Activated CD4-positive, CD25-positive, alpha-beta regulatory T cell treated with anti-CD3 and anti-CD28 coated beads, Interleukin-2, amount 50 U/mL, for 16 hours (primary cell): ENCODE results near the gene IL37.
"Not testable (repeated sequence)": the region's sequence is repeated elsewhere in the genome, so short reads cannot be mapped to it uniquely, and the experiment has no call there.

ENCODE experiments used
- DNase-seq: peaks from one replicate; pipeline ENCODE4 v3.0.0-alpha.2; 2020; ENCODE audit warnings: low read depth, low spot score

Gene IL37

DNA sequence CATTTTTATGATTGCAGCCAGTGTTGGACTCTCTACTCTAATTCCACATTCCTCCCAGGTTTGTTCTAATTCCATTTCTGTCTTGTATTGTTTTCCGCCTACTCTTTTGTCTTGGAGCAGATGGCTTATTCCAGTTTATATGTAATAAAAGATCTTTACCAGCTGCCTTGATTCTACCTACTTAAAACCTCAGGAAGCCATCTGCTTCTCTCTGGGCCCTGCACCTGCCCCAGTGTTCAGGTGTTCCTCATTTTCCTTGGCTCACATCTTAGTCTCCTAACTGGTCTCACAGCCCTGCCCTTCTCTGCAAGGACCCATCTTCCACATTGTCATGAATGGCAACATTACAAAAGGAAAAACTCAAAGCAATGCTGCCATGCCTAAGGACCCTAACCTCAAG, 21.0 kb upstream of the IL37 start:
- DNase-seq = no peak

DNA sequence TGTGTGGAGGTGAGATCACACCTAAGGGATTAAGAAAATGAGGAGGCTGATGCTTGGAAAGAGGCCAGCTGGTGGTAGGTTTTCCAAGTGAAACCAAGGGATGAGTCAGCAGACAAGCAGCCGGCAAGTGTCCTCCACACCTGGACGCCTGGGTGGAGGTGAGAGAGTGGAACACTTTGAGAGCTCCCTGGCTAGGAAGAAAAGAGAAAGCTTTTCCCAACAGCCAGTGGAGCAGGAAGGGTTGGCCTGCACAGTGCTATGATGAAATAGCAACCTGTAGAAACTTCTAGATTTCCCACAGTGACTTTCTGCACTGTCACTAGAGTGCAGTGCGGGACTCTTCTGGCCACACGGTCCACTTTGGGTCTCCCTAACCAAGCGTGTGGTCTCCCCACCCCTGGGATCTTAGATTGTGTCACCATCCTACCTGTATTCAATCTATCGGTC, 19.6 kb upstream of the IL37 start:
- no peak for DNase-seq

DNA sequence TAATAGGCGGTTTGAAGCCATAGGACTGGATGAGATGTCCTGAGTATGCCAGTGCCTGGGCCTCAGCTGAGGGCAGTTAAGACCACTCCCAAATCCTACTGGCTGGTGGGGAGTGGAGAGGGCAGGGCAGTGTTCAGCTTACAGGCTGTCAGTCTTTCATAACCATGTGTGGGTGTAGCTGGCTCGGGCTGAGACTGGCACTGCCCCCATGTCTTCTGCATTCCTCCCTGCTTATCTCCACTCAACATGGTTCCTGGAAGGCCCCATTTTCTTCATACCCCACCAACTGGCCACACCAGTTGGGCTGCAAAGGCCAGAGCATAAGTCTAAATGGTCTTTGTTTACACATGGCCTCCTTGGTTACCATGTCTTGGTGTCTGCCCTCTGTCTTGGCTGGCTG, 17.2 kb upstream of the IL37 start:
- DNase-seq = no peak

DNA sequence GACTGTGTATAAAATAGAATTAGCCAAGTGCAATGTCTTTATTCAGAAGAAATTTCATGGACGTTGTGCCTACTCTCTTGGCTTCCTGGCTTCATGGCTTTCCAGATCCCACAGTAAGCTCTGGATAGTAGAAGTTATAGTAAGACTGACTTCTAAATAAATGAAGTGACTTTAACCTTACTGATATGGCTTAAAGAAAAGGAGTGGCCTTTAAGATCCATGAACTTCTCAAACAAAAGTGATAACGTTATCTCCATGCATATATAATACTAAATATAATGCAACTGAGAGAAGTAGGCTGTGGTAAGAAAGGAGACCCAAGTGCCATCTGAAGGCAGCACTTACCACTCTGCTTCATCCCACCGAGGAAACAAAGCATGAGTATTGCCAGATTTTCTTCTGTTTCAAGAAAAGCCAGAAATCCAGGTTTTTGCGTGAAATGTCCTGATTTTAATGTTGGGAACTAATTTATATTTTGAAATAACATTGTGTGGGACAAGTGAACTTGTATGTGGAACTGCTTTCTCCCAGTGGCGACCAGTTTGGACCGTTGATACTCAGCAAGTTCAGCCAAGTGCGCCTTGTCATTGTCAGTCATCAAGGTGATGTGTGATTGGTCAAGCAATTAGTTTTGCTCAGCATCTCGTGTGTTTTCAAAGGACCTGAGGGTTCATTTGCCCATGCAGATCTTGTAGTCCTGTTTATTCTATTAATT, 13.9 kb upstream of the IL37 start:
- no peak for DNase-seq

DNA sequence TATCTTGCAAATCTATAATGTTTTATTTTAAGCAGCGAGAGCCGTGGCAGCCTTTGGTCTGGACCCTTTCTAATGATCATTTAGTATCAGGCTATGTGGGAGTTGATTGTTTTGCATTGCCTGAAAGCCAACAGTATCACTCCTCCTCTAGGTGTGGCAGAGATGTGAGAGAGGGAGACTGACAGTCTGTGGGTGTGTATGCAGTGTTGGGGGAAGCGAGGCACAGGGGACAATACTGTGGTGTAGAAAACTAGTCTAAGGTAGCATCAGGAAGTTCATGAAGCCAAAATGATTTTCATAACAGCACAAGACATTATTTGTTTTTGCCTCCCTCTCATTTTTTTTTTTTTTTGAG, 13.4 kb upstream of the IL37 start:
- no peak for DNase-seq

DNA sequence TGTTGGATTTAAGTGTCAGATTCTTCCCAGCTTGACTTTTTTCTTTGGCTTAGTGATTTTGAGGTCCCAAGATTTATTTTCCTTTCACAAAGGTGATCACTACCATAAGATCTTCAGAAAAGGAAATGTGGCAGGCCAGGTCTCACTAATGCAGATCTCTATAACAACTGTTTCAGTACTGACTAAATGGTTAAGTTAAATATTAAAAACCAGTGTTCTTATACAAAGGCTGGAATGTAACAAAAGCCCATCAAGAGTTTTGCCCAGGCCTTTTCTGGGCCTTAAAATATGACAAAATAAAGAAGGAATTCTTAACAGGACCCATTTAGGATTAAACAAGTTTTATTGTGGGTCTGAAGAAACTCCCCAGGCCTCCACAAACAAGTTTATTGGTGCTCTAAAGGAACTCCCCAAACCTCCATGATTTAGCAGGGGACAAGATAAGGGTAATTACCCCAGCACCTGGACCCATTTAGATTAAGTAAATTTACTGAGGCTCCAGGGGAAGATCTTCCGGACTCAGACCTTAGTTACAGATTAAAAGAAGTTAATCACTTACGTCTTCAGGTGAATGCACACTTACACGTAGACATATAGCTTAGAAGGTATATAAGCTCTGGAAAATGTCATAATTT, 9.4 kb upstream of the IL37 start:
- DNase-seq = not testable (repeated sequence)

DNA sequence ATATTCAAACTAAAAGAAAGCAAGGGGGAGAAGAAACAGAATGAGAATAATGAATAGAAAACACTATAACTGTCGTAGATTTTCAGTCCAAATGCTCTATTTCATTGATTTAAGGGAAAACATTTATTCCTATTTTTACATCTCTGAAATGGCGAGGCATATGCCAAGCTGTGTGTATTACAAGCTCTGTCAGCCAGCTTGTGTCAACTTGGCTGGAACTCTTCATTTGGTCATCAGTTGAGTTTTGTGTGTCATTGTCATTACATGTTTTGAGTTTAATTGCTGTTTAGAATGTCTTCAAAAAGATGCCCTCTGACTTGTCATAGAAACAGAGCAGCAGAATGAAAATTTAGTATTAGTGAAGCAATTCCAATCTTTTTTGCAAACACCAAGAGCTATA, 8.1 kb upstream of the IL37 start:
- DNase-seq = no peak

DNA sequence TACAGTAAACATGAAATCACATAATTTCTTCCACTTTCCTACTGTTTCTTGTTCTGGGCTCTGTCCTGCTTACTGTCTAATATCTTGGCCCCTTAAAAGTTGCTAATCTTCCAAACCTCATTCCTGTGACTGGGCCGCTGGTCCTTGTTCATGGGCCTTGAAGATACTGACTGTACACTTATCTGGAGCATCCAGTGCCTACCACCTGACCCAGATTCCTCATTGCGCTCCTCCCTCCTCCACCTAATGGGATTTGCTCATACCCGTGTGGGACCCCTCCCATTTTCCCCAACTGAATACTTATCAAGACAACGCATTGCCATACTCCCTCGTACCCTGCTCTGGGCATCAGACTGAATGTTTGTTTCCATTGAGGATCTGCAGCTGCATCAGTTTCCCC, 6.1 kb upstream of the IL37 start:
- no peak for DNase-seq

DNA sequence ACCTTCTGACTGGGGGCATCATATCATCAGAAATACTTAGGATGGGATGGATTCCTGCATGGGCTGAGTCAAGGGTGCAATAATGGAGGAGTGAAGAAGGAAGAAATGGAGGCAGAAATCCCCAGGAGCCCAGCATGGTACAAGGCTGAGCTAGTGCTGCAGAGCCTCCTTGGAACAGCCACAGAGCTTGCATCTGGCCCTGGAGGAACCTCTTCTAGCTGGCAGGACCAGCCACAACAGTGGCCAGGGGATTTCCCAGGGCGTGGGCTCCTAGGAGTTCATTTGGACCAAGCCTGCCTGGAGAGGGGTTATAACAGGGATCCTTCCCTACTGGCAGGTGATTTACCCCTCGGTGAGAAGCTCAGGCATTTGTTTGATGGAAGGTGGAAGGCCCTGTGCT, 4.7 kb upstream of the IL37 start:
- DNase-seq = no peak

DNA sequence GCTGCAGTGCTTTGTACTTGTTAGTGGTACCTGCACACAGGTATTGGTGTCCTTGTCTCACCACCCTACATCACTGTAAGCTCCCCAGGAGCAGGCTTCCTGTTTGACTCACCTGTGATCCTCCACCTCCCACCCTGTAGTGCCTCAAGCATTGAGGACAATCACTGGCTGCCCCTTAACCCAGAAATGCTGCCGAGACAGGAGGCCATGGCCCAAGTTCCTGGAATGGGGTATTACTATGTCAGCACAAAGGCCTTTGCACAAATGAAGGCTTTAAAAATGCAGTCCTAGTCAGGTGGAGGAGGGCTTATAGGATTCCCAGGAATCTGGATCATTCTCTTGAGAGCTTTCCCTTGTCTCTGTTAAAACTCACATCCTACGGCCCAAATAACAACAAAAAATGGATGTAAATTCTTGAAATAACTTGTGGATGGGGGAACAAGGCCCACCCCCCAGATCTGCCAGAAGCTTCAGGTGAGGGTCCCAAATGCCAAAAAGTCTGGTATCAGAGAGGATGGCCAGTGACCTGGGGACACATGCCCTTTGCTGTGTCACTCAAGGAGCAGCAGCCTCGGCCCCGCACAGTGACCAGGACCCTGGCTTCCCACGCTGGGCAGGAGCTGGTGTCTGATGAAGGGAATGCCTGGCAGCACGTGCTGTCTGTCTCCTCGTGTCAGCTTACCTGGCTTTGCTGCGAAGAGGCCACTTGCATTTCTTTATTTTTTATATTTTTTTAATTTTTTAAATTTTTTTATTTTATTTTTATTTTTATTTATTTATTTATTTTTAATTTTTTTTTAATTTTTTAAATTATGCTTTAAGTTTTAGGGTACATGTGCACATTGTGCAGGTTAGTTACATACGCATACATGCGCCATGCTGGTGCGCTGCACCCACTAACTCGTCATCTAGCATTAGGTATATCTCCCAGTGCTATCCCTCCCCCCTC, 3.7 kb upstream of the IL37 start:
- DNase-seq = no peak

DNA sequence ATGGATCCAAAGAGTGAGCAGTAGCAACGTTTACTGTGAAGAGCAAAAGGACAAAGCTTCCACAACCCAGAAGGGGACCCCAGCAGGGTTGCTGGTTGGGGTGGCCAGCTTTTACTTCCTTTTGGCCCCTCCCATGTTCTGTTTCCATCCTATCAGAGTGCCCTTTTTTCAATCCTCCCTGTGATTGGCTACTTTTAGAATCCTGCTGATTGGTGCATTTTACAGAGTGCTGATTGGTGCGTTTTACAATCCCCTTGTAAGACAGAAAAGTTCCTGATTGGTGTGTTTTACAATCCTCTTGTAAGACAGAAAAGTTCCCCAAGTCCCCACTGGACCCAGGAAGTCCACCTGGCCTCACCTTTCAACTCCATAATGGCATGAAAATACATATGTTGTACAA, 2.4 kb upstream of the IL37 start:
- DNase-seq = not testable (repeated sequence)

DNA sequence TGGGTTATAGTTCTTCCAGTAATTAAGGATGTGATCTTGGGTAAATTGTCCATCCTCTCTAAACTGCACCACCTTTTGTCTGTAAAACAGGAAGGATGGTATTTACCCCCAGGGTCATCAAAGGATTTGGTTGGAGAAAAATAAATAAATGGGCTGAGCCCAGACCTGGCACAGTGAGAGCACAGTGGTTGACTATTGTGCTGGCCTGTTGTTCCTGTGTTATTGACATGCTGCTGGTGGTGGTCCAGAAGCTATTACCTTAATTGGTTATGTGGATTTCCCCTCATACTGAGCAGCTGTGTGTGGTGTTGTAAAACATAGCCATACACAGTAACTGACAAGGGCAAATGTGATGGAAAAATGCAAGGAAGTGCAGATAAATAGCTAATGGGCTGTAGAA, 746 bp upstream of the IL37 start:
- no peak for DNase-seq

DNA sequence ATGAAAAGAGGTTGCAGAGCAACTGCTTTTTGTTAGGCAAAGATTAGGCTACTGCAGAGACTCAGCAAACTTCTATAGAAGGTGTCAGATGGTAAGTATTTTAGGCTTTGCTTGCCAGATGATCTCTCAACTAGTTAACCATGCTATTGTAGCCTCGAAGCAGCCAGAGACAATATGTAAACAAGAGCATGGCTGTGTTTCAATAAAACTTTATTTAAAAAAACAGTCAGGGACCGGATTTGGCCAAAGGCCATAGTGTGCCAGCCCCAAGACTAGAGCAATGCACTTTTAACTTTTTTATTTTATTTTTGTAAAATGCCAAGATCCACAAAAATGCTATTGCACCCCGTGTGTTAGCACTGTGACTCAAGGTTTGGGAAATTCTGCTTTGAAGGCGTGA, 1.4 kb downstream of the IL37 start:
- no peak for DNase-seq

DNA sequence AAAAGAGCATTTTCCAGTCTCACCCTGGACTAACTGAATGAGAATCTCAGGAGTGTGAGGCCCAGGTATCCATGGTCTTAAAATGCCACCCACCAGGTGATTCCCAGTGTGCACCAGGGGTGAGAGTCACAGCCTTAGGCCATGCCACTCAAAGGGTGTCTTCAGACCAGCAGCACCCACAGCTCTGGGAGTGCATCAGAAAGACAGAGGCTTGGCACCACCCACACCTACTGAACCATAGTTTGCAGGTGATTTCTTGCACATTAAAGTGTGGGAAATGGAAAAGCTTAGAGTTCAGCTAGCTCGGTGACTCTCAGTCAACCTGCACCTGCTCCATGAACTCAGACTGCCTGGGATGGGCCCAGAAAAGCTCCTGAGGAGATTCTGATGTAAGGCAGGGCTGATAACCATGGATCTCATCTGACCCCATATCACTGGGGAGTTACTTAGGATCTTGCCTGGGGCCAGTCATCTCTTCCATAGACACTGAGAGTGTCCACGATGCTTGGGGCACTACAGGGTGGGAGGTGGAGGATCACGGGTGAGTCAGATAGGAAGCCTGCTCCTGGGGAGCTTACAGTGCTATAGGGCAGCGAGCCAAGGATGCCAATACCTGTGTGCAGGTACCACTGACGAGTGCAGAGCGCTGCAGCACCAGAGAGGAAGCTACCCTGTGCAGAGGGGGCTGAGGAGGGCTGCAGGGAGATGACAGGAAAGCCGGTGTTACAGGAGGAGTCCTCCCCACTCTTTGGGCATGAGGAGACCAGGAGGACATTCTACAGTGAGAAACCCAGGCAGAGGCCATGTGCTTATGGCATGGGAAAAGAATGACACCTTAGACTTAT, 4.6 kb downstream of the IL37 start:
- no peak for DNase-seq

DNA sequence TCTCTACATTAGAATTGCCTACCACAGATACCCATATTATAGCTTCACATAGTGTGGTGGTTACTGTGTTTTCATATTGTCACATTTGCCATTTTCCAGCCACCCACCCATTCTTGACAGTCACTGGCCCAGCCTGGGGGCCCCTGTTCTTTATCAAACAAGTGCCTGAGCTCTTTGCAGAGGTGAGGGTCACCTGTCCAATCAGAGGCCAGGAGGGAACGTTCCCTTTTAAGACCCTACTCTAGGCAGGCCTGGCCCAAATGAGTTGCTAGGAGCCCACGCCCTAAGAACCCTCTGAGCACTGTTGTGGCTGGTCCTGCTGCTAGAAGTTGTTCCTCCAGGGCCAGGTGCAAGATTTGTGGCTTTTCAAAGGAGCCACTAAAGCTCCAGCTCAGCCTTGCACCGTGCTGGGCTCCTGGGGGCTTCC, 5.2 kb downstream of the IL37 start:
- DNase-seq = no peak

DNA sequence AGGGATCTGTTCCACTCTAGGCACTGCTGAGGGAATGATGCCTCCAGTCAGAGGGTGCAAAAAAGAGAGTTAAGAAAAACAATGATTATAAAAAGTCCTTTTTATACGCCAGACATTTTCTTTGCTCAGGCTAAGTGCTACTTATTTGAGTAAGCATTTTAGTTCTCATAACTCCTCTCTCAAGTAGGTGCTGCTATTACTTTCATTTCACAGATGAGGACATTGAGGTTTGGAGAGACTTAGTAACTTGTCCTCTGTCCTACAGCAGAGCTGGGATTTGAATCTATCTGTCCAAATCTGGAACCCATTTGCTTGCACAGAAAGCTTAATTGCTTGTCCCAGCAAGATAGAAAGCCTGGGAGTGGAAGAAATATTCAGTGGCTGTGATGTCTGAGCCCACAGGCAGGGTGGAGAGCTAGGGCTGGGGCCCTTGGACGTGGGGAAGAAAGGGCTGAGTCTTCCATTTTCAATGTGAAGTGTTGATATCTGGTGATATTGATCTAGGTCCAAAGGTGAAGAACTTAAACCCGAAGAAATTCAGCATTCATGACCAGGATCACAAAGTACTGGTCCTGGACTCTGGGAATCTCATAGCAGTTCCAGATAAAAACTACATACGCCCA, 5.8 kb downstream of the IL37 start:
- DNase-seq = no peak

DNA sequence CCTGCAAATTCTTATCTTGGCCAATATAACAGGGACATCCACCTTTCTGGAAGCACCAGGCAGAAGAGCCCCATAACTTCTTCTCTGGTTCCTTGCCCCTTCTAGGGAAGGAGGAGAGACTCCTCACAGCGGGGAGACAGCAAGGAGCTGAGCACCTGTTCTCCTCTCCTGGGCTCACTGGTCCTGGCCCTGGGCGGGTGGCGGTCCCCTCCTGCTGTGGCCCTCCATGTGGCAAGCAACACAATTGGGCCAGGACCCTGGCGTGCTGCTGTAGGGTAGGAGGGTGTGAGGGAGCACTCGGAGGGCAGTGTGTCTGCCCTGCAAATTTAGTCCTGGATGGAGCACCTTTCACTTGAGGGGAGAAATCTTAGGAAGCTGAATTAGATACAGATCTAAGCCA, 6.9 kb downstream of the IL37 start:
- DNase-seq = no peak

DNA sequence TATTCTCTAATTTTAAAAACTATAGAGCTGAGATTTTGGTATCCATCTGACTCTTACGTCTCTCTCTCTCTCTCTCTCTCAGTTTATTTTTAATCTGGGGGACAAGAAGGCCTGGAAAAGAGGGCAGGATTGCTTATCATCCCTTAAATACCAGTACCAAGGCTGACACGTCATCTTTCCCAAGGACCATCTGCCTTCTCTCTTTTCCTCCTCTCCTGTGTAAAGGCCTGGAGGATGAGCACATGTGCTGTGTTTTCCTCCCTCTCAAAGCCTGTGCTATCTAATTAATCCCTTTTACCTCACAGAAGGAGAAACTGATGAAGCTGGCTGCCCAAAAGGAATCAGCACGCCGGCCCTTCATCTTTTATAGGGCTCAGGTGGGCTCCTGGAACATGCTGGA, 7.3 kb downstream of the IL37 start:
- DNase-seq = no peak

DNA sequence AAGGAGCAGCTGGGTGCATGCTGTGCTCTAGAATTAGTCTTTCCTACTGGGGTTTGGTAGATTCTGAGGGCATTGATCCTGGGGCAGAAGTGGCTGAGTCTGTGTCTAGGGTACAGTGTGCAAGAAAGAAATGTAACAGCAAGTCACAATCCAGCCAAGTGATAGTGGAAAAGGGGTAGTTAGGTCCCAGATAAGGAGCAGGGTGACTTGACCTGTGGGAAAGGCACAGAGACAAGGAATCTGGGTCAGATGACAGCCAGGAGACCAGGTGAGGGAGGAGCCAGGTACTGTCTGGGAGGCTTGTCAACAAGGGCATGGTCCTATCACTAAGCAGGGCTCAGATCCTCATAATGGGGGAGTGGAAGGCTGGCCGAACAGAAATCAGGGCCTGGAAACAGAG, 8.1 kb downstream of the IL37 start:
- no peak for DNase-seq

DNA sequence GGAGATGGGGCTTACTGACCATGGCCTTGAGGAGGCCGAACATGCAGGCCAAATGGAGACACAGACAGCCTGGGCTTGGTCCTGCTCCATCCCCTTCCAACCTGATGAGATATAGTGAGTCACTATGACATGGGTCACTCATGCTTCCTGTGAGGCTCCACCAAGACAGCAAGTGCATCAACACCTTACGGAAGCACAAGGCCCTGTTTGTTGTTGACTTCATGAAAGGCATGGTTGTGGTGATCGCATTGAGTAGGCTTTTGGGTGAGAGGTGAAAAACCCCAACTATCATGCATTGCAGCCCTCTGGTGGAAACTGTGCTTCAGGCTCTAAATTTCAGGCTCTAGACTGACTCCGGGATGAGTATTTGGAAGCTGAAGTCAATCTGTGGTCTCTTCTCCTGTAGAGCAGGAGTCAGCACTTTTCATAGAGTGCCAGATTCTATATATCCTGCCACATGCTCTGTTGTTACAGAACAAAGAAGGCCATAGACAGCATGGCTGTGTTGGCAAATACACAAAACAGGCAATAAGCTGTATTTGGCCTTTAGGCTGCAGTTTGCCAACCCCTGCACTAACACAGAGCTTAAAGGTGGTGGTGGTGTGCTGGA, 10.1 kb downstream of the IL37 start:
- no peak for DNase-seq

DNA sequence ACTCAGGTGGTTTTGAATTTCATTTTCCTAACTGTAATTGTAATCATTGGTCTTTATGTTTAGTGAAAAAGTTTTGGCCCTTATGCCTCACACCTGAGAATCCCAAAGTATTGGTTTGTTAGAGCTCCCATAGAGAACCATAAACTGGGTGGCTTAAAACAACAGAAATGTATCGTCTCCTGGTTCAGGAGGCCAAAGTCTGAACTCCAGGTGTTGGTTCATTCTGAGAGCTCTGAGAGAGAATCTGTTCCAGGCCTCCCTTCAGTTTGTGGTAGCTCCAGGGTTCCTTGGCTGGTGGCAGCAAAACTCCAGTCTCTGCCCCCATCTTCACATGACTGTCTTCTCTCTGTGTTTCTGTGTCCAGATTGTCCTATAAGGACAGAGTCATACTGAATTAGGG, 11.0 kb downstream of the IL37 start:
- no peak for DNase-seq
